Effector CD8-positive, alpha-beta T cell (primary cell): ENCODE measurements around the gene NAV3.

ENCODE experiments used
- DNase-seq: peaks from one replicate; lab custom pipeline; 2025; lab: John Stamatoyannopoulos, UW

NAV3 gene

GRCh38 chr12:78185651-78186050 lies 355.0 kb downstream of the NAV3 start:
- DNase-seq = no peak

- DNase-seq = no peak
Observed at GRCh38 chr12:78186670-78187069, 356.0 kb downstream of the NAV3 start.

DNA sequence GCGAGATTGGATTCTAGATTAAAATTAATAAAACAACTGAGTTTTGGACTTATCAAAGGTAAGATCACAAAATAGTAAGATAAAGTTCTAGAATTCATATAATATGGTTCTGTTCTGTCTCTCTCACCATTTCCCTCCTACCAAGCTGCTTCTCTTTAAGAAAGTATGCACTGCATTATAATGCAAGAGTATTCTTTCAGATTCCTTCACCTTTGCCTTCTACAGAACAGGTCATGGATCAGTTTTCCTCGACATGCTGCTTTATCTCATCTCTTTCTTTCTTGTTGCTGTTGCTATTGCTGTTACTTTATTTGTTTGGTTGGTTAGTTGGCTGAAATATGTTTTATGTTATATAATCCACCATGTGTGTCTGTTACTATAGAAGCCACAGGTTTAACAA lies 357.0 kb downstream of the NAV3 start:
- DNase-seq = no peak

DNA sequence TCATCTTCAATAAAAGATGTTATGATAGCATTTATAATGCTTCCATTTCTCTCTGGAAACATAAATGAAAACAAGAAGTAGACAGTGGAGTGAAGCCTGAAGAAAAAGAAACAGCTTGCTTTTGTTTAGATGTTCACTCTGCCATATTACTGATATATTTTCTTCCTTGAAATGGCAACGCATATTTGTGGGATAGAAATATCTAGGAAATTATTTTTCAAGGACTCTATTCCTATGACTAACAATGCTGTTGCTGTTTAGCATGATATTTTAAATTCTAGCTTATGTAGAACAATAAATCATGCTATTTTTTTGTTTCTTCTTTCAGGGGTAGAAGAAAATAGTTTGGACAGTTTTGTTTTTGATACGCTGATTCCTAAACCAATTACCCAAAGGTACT lies 359.0 kb downstream of the NAV3 start:
- no peak for DNase-seq

DNA sequence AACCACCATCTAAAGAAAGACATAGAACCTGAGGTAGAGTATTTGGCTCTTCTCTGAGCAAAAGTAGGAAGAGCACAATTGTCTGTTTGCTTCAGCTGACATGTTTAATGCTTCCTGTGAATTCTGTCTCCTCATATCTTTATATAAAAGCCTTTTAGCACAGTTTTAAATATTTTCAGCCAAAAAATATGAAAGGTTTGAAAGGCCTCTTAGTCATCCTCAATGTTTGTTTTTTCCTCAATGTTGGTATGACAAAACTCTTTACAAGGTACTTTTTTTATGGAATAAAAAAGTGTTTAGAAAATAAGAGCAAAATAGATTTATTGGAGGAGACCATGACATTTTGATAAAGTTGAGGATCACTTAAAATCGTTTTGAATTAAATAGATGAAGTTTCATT lies 360.9 kb downstream of the NAV3 start:
- DNase-seq = no peak

- DNase-seq = no peak
Observed at GRCh38 chr12:78192979-78193378, 362.3 kb downstream of the NAV3 start.

- DNase-seq = no peak
Observed at GRCh38 chr12:78194448-78194847, 363.8 kb downstream of the NAV3 start.

- DNase-seq = no peak
Observed at GRCh38 chr12:78198896-78199295, 368.2 kb downstream of the NAV3 start.

DNA sequence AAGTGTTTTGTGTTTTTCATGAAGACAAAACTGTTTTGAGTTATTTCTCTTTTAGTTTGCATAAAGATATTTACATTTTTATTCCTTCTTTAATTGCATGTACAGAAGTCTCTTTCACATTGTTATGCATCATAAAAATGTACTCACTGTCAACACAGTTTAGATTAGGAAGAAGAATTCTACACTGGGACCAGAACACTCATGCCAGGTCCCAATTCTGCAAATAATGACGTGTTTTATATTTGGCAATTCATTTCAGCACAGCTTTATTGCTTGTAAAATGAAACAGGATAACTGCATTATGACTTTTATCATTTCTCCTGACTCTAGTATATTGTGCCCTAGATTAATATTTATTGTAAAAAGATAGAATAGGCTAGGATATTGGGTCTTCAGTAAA lies 369.2 kb downstream of the NAV3 start:
- no peak for DNase-seq

DNA sequence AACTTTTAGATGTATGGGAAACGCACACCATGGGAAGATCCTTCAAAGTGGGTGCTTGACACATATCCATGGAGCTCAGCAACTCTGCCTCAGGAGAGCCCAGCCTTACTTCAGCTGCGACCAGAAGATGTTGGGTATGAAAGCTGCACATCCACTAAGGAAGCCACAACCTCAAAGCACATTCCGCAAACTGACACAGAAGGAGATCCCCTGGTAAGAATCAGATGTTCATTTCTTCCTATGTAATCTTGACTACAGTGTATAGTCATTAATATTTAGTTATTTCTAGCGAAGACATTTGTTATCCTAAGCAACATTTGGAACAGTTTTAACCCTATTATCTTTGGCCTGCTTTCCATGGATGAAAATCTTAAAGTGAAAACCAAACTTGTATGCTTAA lies 374.2 kb downstream of the NAV3 start:
- no peak for DNase-seq

GRCh38 chr12:78208092-78208491 lies 377.4 kb downstream of the NAV3 start:
- no peak for DNase-seq

DNA sequence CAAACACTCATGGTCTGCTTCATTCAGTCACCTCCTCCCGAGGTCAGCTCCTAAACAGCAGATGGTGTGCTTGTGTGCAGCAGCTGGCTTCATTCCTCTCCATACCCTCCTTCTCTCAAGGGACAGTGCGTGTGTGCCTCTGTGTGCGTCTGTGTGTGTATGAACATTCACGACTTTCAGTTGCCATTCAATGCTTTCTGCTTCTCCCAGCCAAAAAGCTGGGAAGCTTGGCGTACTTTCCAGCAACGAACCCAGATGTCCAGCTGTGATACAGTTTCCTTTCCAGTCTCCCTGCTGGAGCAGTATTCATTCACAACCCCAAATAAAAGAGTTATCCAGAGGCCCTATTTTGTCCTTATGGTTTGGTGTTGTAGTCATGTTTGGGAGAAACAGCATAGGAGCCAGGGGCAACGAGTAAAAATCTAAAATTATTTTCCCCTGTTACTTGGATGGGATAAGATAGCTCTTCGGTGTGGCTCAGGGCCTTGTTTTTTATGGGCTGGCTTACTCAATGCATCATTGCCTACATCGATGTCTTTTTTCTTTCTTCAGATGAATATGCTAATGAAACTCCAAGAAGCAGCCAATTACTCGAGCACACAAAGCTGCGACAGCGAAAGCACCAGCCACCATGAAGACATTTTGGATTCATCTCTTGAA lies 379.3 kb downstream of the NAV3 start:
- no peak for DNase-seq

DNA sequence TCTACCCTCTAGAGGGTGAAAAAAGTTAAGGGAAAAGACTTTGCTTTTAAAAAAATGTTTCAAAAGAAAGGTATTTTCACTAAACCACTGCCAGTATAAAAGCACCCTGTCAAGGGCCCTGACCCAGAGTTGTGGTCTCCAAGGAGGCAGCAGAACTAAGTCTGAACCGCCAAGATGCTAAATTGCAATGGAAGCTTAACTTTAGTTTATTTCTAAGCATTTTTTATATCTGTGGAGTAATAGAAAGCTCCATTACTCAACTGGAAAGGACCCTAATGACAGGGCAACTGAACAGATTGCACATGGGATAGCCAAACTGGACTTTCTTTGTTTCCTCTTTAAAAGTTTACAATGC lies 379.8 kb downstream of the NAV3 start:
- no peak for DNase-seq

- DNase-seq = no peak
Observed at GRCh38 chr12:78210894-78211302, 380.2 kb downstream of the NAV3 start.

DNA sequence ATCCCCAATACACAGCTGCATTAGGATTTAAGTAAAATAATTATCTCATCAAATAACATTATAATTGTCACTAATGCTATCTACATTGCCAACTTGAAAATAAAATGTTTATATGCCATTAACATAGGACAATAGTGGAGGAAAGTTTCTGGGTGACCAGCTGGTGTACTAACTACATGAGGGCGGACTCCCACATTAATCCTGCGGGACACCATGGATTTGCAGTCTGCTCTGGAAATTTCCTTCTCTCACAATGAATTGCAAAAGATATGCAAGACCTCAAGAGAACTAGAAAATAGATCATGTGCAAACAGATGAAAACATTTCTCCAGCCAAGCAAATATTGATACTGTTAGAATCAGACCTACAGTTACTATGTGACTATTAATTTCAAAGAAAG lies 390.1 kb downstream of the NAV3 start:
- no peak for DNase-seq

DNA sequence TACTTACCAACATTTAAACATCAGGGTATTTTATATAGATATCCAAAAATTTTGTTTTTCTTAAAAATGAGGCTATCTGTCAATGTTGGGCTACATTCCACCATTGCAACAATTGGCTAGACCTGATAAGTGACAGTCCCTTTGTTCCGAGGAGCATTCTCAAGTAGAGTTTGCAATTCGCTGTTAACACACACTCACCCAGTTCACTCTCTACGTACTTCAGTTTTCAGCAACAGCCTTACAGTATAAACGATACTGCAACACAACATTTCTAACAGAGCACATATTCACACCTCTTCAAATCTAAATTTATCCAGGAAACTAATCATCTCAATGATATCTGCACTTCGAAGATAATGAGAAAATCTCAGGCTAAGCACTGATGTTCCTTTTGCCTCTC lies 393.5 kb downstream of the NAV3 start:
- DNase-seq = no peak

DNA sequence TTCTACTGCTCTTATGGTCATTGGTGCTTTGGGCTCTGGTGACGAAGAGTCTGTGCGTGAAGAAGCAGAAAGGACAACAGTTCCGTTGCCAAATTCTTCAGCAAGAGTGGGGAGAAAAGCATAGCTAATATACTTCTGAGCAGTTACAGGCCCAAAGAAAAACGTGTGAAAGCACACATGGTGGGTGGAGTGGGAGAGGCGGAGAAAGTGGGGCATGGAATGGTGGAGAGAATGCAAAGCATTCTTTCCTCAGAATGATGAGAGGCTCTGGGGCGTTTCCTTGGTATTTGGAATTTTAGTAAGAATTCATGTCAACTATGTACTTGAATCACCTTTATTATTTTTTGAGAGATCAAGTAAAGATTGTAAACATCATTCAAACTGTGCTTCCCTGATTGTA lies 396.1 kb downstream of the NAV3 start:
- DNase-seq = no peak

DNA sequence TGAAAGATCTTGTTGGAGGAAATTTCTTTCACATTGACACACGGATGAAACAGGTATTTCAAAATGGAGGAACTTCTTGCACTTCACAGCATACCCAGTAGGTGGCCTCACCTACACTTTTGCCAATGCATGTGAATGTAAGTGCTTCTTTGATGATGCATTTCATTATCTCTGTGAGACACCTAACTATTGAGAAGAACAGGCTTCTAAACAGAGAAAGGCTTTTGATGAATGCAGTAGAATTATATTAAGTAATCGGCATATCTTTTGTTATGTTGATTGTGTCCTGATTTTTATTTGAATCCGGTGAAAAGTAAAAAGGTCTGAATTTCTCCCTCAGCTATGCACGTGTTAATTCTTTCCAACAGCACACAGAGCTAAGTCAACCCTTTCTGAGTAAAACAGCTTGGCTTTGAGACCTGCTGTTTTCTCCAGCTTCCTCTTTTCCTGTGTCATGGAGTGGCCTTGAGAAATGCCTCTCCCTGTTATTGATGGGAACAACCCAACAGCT lies 399.0 kb downstream of the NAV3 start:
- no peak for DNase-seq

DNA sequence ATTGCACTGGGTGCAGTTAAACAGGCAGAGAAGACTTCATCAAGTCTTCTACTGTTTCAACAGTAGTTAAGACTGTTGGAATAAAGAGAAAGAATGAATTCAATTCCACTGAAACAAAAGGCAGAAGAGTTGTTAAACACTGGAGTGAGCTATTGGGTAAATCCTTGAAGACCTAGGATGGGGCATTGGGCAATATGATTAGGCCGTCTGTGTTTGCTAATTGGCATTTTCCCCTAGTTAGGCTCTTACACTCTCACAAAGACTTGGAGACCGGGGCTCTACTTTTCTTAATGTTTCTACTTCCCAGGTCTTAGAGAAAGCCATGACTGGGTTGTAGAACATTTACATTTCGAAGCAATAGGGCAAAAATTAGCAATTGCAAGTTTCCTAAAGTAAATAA lies 402.1 kb downstream of the NAV3 start:
- no peak for DNase-seq

DNA sequence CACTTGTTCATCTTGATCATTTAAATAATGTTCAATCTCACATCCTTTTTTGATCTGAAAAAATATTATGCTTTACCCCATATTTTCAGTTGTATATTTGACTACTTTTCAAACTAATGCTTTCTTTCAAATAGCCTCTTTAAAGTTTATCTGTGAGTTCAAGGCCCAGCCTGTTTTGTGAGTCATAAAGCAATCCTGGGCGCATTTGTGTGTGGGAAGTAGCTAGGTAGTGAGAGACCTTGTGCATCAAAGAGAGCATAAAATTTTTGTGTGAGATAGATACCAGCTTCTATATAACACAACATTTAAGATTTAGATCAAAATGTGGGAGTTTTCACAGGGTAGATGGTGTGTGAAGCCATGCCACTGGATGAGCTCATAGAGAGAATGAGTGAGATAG lies 405.6 kb downstream of the NAV3 start:
- no peak for DNase-seq

GRCh38 chr12:78239544-78239943 lies 408.9 kb downstream of the NAV3 start:
- DNase-seq = no peak

DNA sequence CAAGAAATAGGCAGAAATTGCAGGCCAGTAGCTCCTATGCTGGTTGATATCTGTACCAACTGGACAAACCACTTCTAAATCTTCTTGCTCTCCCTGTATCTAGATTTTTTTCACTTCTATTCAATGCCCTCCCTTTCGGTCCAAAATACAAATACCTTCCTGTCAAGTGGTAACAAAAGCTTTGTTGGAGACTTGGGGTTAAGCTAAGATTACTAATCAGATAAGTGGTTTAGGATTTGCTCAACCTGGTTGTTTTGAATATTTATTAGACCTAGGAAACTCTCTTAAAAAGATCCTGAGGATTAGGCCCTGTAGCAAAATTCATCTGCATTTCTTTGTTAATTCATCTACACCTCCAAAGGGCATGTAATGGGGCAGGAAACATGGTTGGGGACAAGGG lies 410.1 kb downstream of the NAV3 start:
- no peak for DNase-seq

DNA sequence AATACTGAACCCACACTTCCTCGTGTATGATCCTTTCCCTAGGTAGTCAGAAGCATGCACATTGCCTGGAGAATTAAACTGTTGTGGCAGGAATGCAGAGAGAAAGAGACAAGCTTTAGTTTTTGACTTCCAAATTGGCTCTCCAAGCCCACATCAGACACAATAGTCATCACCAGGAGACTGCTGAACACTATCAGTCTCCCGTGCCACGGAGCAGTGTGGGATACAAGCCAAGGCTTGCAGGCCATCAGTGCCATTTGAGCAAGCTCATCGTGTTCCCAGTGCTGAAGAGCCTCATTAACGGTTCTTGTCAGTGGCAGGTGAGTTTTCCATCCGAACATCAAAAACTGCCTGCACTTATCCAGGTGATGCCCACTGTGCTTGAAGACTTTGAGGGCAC lies 410.8 kb downstream of the NAV3 start:
- no peak for DNase-seq

DNA sequence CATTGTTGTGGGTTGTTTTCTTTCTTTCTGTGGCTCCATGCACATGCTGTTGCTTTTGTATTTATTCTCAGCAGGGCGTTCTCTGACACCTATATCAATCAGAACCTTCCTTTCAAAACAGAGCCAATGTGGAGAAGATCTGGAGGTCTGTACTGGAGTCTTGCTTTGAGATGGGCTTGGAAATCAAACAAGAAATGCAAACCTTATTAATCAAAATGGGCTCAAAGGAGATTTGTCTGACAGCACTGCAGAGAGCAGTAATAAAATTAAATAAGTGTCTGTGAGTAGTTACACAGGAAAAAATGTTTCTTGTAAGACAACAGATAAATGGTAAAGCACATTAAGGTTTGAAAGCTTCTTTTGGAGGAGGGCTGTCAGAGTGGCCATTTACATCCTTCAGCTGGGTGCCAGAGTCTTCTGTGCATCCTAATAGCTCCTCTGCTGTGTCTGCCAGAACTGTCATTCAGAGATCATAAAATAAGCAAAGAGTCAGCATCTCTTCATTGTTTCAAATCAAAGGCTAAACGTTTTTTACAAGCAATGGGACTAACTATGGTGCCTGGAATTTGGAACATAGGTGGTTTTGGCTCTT lies 414.3 kb downstream of the NAV3 start:
- DNase-seq = no peak
